Measurements from ENCODE around the gene CHPF2. TPM values are rescaled to one million over a fixed set of nuclear protein-coding genes. Genes with fewer than 3 reads are reported as not detected.

The CHPF2 gene
- polyA plus RNA-seq, 1 experiment: 32.9 TPM

DNA sequence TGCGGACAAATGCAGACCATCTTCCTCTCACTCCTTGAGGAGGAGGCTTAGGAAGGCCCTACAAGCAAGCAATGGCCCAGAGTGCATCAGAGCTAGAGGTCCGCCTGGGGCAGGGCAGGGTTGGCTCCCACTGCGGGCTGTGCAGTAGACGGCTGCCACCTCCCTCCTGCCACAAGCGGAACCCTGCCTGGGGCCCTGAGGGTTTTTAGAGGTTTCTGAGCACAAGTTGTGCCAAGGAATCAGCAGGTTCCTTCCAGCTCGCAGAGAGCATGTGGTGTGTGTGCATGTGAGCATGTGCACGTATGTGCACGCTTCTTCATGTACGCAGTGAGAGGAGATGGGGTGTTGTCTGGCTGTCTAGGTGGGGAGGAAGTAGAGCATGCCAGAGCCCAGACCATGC lies 42.1 kb downstream of the CHPF2 start:
- Histone ChIP-seq H3K27me3 (ENCODE audit: control insufficient read depth, insufficient read depth, low read length) (peaks cover 10% of the 10 kb centered on the region), H3K4me3 (ENCODE audit: low read depth, low read length) (no peak overlapping the region), H3K9me3 (ENCODE audit: control insufficient read depth, insufficient read depth, low read length) (no peaks in the 10 kb centered on the region), H3K27ac (ENCODE audit: low read depth, low read length) (no peak overlapping the region)
- ChIA-PET POLR2A (no interaction called here), CTCF (interaction anchor here (0.8 kb wide), 1 partner anchor 31 kb away, joined by 3 read pairs; no protein-coding TSS in a partner anchor)
- DNase-seq (ENCODE audit: low read depth, low spot score): no peak
- TF ChIP-seq, protein P1, sequence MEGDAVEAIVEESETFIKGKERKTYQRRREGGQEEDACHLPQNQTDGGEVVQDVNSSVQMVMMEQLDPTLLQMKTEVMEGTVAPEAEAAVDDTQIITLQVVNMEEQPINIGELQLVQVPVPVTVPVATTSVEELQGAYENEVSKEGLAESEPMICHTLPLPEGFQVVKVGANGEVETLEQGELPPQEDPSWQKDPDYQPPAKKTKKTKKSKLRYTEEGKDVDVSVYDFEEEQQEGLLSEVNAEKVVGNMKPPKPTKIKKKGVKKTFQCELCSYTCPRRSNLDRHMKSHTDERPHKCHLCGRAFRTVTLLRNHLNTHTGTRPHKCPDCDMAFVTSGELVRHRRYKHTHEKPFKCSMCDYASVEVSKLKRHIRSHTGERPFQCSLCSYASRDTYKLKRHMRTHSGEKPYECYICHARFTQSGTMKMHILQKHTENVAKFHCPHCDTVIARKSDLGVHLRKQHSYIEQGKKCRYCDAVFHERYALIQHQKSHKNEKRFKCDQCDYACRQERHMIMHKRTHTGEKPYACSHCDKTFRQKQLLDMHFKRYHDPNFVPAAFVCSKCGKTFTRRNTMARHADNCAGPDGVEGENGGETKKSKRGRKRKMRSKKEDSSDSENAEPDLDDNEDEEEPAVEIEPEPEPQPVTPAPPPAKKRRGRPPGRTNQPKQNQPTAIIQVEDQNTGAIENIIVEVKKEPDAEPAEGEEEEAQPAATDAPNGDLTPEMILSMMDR (IDR thresholded peaks at IDR 0.05; ENCODE audit: low read depth, low read length): no peak

GRCh38 chr7:151274936-151275812 lies 42.9 kb downstream of the CHPF2 start:
- TF ChIP-seq, protein P1 (IDR thresholded peaks at IDR 0.05; ENCODE audit: low read depth, low read length): no peak
- DNase-seq (ENCODE audit: low read depth, low spot score): no peak
- POLR2A ChIA-PET: no interaction called here
- H3K4me3 ChIP-seq (ENCODE audit: low read depth, low read length): no peak overlapping the region
- peaks cover 18% of the 10 kb centered on the region for H3K27me3 ChIP-seq (ENCODE audit: control insufficient read depth, insufficient read depth, low read length)
- H3K9me3 ChIP-seq (ENCODE audit: control insufficient read depth, insufficient read depth, low read length): no peaks in the 10 kb centered on the region
- H3K27ac ChIP-seq (ENCODE audit: low read depth, low read length): no peak overlapping the region
- CTCF ChIA-PET: interaction anchor here (0.8 kb wide), 1 partner anchor 31 kb away, joined by 3 read pairs; no protein-coding TSS in a partner anchor

- TF ChIP-seq, protein P1 (IDR thresholded peaks at IDR 0.05; ENCODE audit: low read depth, low read length): no peak
- POLR2A ChIA-PET: no interaction called here
- Histone ChIP-seq H3K27ac (ENCODE audit: low read depth, low read length) (no peak overlapping the region), H3K9me3 (ENCODE audit: control insufficient read depth, insufficient read depth, low read length) (no peaks in the 10 kb centered on the region), H3K27me3 (ENCODE audit: control insufficient read depth, insufficient read depth, low read length) (peaks cover 21% of the 10 kb centered on the region), H3K4me3 (ENCODE audit: low read depth, low read length) (peak overlapping the region; percentile 61)
- no peak for DNase-seq (ENCODE audit: low read depth, low spot score)
- CTCF ChIA-PET: no interaction called here
Measured at GRCh38 chr7:151275813-151276577, 43.7 kb downstream of the CHPF2 start.

- no peaks in the 10 kb centered on the region for H3K9me3 ChIP-seq (ENCODE audit: control insufficient read depth, insufficient read depth, low read length)
- peaks cover 24% of the 10 kb centered on the region for H3K27me3 ChIP-seq (ENCODE audit: control insufficient read depth, insufficient read depth, low read length)
- no peak overlapping the region for H3K27ac ChIP-seq (ENCODE audit: low read depth, low read length)
- TF ChIP-seq, protein P1 (IDR thresholded peaks at IDR 0.05; ENCODE audit: low read depth, low read length): no peak
- POLR2A ChIA-PET: interaction anchor here (1.0 to 1.1 kb wide), 2 partner anchors 10 to 25 kb away, joined by 4 to 6 read pairs; no protein-coding TSS in a partner anchor
- CTCF ChIA-PET: interaction anchor here (0.6 to 1.9 kb wide), 3 partner anchors 9 to 33 kb away, joined by 4 to 8 read pairs (median 4); no protein-coding TSS in a partner anchor
- H3K4me3 ChIP-seq (ENCODE audit: low read depth, low read length): peak overlapping the region; percentile 61
- DNase-seq (ENCODE audit: low read depth, low spot score): peak; percentile 15
Measured at GRCh38 chr7:151276666-151277590, 44.6 kb downstream of the CHPF2 start.

Measured in AG04450 (cell line).